ENCODE data around the gene JKAMP.

JKAMP gene

DNA sequence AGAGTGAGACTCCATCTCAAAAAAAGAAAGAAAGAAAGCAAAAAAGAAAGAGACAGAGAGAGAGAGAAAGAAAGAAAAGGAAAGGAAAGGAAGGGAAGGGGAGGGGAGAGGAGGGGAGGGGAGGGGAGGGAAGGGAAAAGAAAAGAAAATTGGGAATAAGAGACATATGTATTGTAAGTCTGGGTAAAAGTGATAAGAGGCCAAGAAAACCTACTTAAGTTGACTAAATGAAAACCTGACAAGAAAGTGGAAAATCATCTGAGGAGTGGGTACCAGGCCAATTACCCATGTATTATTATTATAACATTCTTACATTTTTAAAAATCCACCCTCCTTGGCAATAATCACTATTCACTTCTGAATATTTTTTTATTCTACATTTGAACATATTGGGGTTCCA, 46.0 kb downstream of the JKAMP start:
- Histone ChIP-seq H3K27me3 (ENCODE audit: control insufficient read depth in 5 of 5, insufficient read depth in 4 of 5, low read length in 5 of 5) (no peaks in the 10 kb centered on the region), H3K36me3 (ENCODE audit: control insufficient read depth in 5 of 5, insufficient read depth in 5 of 5, low read length in 5 of 5) (no peaks in the 10 kb centered on the region), H3K4me1 (ENCODE audit: control insufficient read depth in 5 of 5, insufficient read depth in 5 of 5, low read length in 5 of 5) (no peaks in the 10 kb centered on the region), H3K27ac (ENCODE audit: low read depth, low read length) (no peak overlapping the region), H3K4me3 (ENCODE audit: low read depth in 1 of 5, low read length in 5 of 5) (no peak overlapping the region), H3K9me3 (ENCODE audit: control insufficient read depth in 5 of 5, low read length in 5 of 5) (peaks cover 0 to 4% (median 0%) of the 10 kb centered on the region in 5 donors), H3K9ac (ENCODE audit: low read length in 5 of 5) (no peak overlapping the region)

- peaks cover 0 to 4% (median 0%) of the 10 kb centered on the region in 5 donors for H3K9me3 ChIP-seq (ENCODE audit: control insufficient read depth in 5 of 5, low read length in 5 of 5)
- H3K36me3 ChIP-seq (ENCODE audit: control insufficient read depth in 5 of 5, insufficient read depth in 5 of 5, low read length in 5 of 5): no peaks in the 10 kb centered on the region
- no peaks in the 10 kb centered on the region for H3K27me3 ChIP-seq (ENCODE audit: control insufficient read depth in 5 of 5, insufficient read depth in 4 of 5, low read length in 5 of 5)
- no peak overlapping the region for H3K27ac ChIP-seq (ENCODE audit: low read depth, low read length)
- no peaks in the 10 kb centered on the region for H3K4me1 ChIP-seq (ENCODE audit: control insufficient read depth in 5 of 5, insufficient read depth in 5 of 5, low read length in 5 of 5)
- no peak overlapping the region for H3K9ac ChIP-seq (ENCODE audit: low read length in 5 of 5)
- no peak overlapping the region for H3K4me3 ChIP-seq (ENCODE audit: low read depth in 1 of 5, low read length in 5 of 5)
Measured at GRCh38 chr14:59532419-59532818, 48.1 kb downstream of the JKAMP start.

GRCh38 chr14:59534361-59534987, 50.2 kb downstream of the JKAMP start:
- Histone ChIP-seq H3K27ac (ENCODE audit: low read depth, low read length) (no peak overlapping the region), H3K9ac (ENCODE audit: low read length in 5 of 5) (no peak overlapping the region), H3K9me3 (ENCODE audit: control insufficient read depth in 5 of 5, low read length in 5 of 5) (no peaks in the 10 kb centered on the region), H3K4me3 (ENCODE audit: low read depth in 1 of 5, low read length in 5 of 5) (no peak overlapping the region), H3K27me3 (ENCODE audit: control insufficient read depth in 5 of 5, insufficient read depth in 4 of 5, low read length in 5 of 5) (peaks cover 0 to 2% (median 0%) of the 10 kb centered on the region in 5 donors), H3K36me3 (ENCODE audit: control insufficient read depth in 5 of 5, insufficient read depth in 5 of 5, low read length in 5 of 5) (no peaks in the 10 kb centered on the region), H3K4me1 (ENCODE audit: control insufficient read depth in 5 of 5, insufficient read depth in 5 of 5, low read length in 5 of 5) (no peaks in the 10 kb centered on the region)

DNA sequence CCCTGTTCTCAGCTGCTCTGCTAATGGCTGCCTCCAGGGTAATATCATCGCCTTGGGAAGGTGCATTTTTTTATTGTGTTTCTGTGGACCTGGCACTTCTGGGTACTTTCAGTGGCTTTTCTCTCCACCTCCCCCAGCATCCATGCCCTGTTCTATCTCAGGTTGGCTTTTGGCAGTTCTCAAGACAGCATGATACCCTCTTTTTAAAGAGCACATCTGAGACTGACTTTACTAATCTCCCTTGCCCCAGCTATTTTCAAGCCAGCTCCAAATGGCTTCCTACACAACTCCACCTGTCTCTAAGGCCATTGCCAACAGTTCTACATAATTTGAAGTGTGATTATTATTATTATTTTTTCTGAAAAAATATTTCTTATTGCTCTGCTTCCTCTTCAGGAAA, 53.2 kb downstream of the JKAMP start:
- Histone ChIP-seq H3K27me3 (ENCODE audit: control insufficient read depth in 5 of 5, insufficient read depth in 4 of 5, low read length in 5 of 5) (peaks cover 0 to 2% (median 0%) of the 10 kb centered on the region in 5 donors), H3K9me3 (ENCODE audit: control insufficient read depth in 5 of 5, low read length in 5 of 5) (no peaks in the 10 kb centered on the region), H3K36me3 (ENCODE audit: control insufficient read depth in 5 of 5, insufficient read depth in 5 of 5, low read length in 5 of 5) (no peaks in the 10 kb centered on the region), H3K4me3 (ENCODE audit: low read depth in 1 of 5, low read length in 5 of 5) (no peak overlapping the region), H3K9ac (ENCODE audit: low read length in 5 of 5) (no peak overlapping the region), H3K4me1 (ENCODE audit: control insufficient read depth in 5 of 5, insufficient read depth in 5 of 5, low read length in 5 of 5) (no peaks in the 10 kb centered on the region), H3K27ac (ENCODE audit: low read depth, low read length) (no peak overlapping the region)

DNA sequence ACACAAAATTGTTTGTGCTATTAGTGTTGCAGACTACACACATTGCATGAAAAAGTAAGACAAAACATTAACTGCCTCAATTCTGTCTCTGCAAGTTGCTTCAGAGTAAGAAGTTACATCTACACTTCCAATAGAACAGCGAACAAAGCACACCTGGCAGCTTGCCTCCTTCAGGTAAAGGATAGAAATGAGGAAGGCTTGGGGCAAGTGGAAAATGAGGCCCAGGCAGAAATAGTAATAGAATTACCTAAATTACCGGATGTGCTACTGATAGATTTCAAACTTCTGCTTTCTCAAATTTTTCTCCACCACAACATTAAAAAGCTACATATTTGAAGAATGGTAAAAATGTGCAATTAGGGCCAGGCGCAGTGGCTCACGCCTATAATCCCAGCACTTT, 54.6 kb downstream of the JKAMP start:
- Histone ChIP-seq H3K9ac (ENCODE audit: low read length in 5 of 5) (no peak overlapping the region), H3K4me3 (ENCODE audit: low read depth in 1 of 5, low read length in 5 of 5) (no peak overlapping the region), H3K27me3 (ENCODE audit: control insufficient read depth in 5 of 5, insufficient read depth in 4 of 5, low read length in 5 of 5) (peaks cover 0 to 2% (median 0%) of the 10 kb centered on the region in 5 donors), H3K9me3 (ENCODE audit: control insufficient read depth in 5 of 5, low read length in 5 of 5) (no peaks in the 10 kb centered on the region), H3K27ac (ENCODE audit: low read depth, low read length) (no peak overlapping the region), H3K36me3 (ENCODE audit: control insufficient read depth in 5 of 5, insufficient read depth in 5 of 5, low read length in 5 of 5) (no peaks in the 10 kb centered on the region), H3K4me1 (ENCODE audit: control insufficient read depth in 5 of 5, insufficient read depth in 5 of 5, low read length in 5 of 5) (no peaks in the 10 kb centered on the region)

GRCh38 chr14:59540852-59541251, 56.5 kb downstream of the JKAMP start:
- Histone ChIP-seq H3K9me3 (ENCODE audit: control insufficient read depth in 5 of 5, low read length in 5 of 5) (no peaks in the 10 kb centered on the region), H3K36me3 (ENCODE audit: control insufficient read depth in 5 of 5, insufficient read depth in 5 of 5, low read length in 5 of 5) (no peaks in the 10 kb centered on the region), H3K27me3 (ENCODE audit: control insufficient read depth in 5 of 5, insufficient read depth in 4 of 5, low read length in 5 of 5) (peaks cover 0 to 2% (median 0%) of the 10 kb centered on the region in 5 donors), H3K4me3 (ENCODE audit: low read depth in 1 of 5, low read length in 5 of 5) (no peak overlapping the region), H3K9ac (ENCODE audit: low read length in 5 of 5) (no peak overlapping the region), H3K27ac (ENCODE audit: low read depth, low read length) (no peak overlapping the region), H3K4me1 (ENCODE audit: control insufficient read depth in 5 of 5, insufficient read depth in 5 of 5, low read length in 5 of 5) (no peaks in the 10 kb centered on the region)

GRCh38 chr14:59541731-59542130, 57.4 kb downstream of the JKAMP start:
- no peak overlapping the region for H3K4me3 ChIP-seq (ENCODE audit: low read depth in 1 of 5, low read length in 5 of 5)
- H3K9ac ChIP-seq (ENCODE audit: low read length in 5 of 5): no peak overlapping the region
- no peaks in the 10 kb centered on the region for H3K4me1 ChIP-seq (ENCODE audit: control insufficient read depth in 5 of 5, insufficient read depth in 5 of 5, low read length in 5 of 5)
- H3K9me3 ChIP-seq (ENCODE audit: control insufficient read depth in 5 of 5, low read length in 5 of 5): no peaks in the 10 kb centered on the region
- H3K27me3 ChIP-seq (ENCODE audit: control insufficient read depth in 5 of 5, insufficient read depth in 4 of 5, low read length in 5 of 5): peaks cover 0 to 2% (median 0%) of the 10 kb centered on the region in 5 donors
- no peaks in the 10 kb centered on the region for H3K36me3 ChIP-seq (ENCODE audit: control insufficient read depth in 5 of 5, insufficient read depth in 5 of 5, low read length in 5 of 5)
- H3K27ac ChIP-seq (ENCODE audit: low read depth, low read length): no peak overlapping the region

- Histone ChIP-seq H3K27ac (ENCODE audit: low read depth, low read length) (no peak overlapping the region), H3K4me3 (ENCODE audit: low read depth in 1 of 5, low read length in 5 of 5) (no peak overlapping the region), H3K4me1 (ENCODE audit: control insufficient read depth in 5 of 5, insufficient read depth in 5 of 5, low read length in 5 of 5) (no peaks in the 10 kb centered on the region), H3K9me3 (ENCODE audit: control insufficient read depth in 5 of 5, low read length in 5 of 5) (no peaks in the 10 kb centered on the region), H3K27me3 (ENCODE audit: control insufficient read depth in 5 of 5, insufficient read depth in 4 of 5, low read length in 5 of 5) (peaks cover 0 to under 1% (median 0%) of the 10 kb centered on the region in 5 donors), H3K36me3 (ENCODE audit: control insufficient read depth in 5 of 5, insufficient read depth in 5 of 5, low read length in 5 of 5) (no peaks in the 10 kb centered on the region), H3K9ac (ENCODE audit: low read length in 5 of 5) (no peak overlapping the region)
Measured at GRCh38 chr14:59543873-59544272, 59.6 kb downstream of the JKAMP start.

DNA sequence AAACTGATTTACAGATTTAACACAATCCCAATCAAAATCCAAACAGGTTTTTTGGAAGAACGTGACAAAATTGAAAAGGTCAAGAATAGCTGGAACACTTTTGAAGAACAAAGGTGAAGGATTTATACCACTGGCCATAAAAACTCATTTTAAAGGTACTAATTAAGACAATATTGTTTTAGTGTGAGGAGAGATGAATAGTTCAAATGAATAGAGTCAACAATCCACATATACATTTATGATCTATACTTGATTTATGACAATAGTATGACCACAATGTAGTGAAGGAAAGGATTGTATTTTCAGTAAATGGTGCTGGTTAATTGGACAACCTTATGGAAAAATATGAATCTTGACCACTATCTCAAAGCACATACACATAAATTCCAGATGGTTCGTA, 63.0 kb downstream of the JKAMP start:
- Histone ChIP-seq H3K9me3 (ENCODE audit: control insufficient read depth in 5 of 5, low read length in 5 of 5) (peaks cover 0 to 3% (median 0%) of the 10 kb centered on the region in 5 donors), H3K9ac (ENCODE audit: low read length in 5 of 5) (no peak overlapping the region), H3K4me1 (ENCODE audit: control insufficient read depth in 5 of 5, insufficient read depth in 5 of 5, low read length in 5 of 5) (no peaks in the 10 kb centered on the region), H3K4me3 (ENCODE audit: low read depth in 1 of 5, low read length in 5 of 5) (no peak overlapping the region), H3K36me3 (ENCODE audit: control insufficient read depth in 5 of 5, insufficient read depth in 5 of 5, low read length in 5 of 5) (no peaks in the 10 kb centered on the region), H3K27ac (ENCODE audit: low read depth, low read length) (no peak overlapping the region), H3K27me3 (ENCODE audit: control insufficient read depth in 5 of 5, insufficient read depth in 4 of 5, low read length in 5 of 5) (no peaks in the 10 kb centered on the region)
